Measurements from ENCODE around the gene GULP1.

- no peak for TF ChIP-seq CTCF (conservative IDR thresholded peaks at IDR 0.05; ENCODE audit: low read depth in 2 of 2)
- no peak for TF ChIP-seq POLR2AphosphoS5 (IDR thresholded peaks at IDR 0.05; ENCODE audit: low read depth)
- TF ChIP-seq NANOG (IDR thresholded peaks at IDR 0.05; ENCODE audit: borderline replicate concordance) = no peak
- no peak for TF ChIP-seq EZH2phosphoT487 (IDR thresholded peaks at IDR 0.05; ENCODE audit: unreplicated experiment)
- no peak for TF ChIP-seq REST (IDR thresholded peaks at IDR 0.05; ENCODE audit: unreplicated experiment)
- no peak for TF ChIP-seq ZNF114 (CRISPR knock-in tag; IDR thresholded peaks at IDR 0.05)
- TF ChIP-seq EZH2 (IDR thresholded peaks at IDR 0.05; ENCODE audit: low read depth, unreplicated experiment) = no peak
Observed at GRCh38 chr2:188345020-188345419, 53.3 kb downstream of the GULP1 start.

Measured in GM23338 (cell line).